Measurements from ENCODE around the gene ACTL6B.

DNA sequence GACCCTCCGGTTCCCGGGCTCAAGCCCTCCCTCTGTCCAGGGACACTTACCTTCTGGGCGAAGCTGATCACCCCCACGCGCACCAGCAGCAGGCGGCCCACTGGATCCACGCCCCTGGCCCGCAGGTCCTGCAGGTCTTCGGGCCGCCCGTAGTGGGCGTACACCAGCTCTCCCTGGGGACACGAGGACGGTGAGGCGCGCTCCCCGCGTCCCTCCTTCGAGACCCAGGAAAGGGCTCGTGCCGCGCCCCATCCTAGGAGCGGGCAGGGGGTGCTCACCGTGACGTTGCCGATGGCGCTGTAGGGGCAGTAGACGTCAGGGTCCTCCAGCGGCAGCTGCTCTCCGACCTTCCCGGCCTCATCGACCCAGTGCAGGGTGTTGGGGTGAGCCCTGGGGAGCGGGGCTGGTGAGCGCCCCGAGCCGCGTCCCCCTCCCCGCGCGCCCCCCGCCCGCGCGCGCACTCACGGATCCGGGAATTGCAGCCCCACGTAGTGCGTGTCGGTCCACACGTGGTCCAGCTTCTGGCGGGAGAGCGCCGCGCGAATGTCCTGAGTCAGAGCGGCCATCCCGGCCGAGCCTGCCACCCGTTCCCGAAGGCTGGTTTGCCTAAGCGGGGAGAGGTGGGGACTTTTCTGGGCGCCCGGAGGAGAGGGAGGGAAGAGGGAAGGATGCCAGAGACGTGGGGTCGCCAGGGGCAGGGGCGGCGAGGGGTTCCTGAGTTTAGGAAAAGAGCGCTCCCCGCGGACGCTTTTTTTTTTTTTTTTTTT, 23.1 kb downstream of the ACTL6B start:
- TF ChIP-seq, protein P1, sequence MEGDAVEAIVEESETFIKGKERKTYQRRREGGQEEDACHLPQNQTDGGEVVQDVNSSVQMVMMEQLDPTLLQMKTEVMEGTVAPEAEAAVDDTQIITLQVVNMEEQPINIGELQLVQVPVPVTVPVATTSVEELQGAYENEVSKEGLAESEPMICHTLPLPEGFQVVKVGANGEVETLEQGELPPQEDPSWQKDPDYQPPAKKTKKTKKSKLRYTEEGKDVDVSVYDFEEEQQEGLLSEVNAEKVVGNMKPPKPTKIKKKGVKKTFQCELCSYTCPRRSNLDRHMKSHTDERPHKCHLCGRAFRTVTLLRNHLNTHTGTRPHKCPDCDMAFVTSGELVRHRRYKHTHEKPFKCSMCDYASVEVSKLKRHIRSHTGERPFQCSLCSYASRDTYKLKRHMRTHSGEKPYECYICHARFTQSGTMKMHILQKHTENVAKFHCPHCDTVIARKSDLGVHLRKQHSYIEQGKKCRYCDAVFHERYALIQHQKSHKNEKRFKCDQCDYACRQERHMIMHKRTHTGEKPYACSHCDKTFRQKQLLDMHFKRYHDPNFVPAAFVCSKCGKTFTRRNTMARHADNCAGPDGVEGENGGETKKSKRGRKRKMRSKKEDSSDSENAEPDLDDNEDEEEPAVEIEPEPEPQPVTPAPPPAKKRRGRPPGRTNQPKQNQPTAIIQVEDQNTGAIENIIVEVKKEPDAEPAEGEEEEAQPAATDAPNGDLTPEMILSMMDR (CRISPR knock-in tag; IDR thresholded peaks at IDR 0.05): no peak
- no peak for TF ChIP-seq ZBTB8A (CRISPR knock-in tag; IDR thresholded peaks at IDR 0.05; ENCODE audit: borderline replicate concordance, low read depth)
- no peak for TF ChIP-seq FOXP1 (IDR thresholded peaks at IDR 0.05)
- no peak for TF ChIP-seq FOXP1 (CRISPR knock-in tag; IDR thresholded peaks at IDR 0.05)
- no peak for TF ChIP-seq SALL1 (CRISPR knock-in tag; IDR thresholded peaks at IDR 0.05)
- TF ChIP-seq, protein P2, sequence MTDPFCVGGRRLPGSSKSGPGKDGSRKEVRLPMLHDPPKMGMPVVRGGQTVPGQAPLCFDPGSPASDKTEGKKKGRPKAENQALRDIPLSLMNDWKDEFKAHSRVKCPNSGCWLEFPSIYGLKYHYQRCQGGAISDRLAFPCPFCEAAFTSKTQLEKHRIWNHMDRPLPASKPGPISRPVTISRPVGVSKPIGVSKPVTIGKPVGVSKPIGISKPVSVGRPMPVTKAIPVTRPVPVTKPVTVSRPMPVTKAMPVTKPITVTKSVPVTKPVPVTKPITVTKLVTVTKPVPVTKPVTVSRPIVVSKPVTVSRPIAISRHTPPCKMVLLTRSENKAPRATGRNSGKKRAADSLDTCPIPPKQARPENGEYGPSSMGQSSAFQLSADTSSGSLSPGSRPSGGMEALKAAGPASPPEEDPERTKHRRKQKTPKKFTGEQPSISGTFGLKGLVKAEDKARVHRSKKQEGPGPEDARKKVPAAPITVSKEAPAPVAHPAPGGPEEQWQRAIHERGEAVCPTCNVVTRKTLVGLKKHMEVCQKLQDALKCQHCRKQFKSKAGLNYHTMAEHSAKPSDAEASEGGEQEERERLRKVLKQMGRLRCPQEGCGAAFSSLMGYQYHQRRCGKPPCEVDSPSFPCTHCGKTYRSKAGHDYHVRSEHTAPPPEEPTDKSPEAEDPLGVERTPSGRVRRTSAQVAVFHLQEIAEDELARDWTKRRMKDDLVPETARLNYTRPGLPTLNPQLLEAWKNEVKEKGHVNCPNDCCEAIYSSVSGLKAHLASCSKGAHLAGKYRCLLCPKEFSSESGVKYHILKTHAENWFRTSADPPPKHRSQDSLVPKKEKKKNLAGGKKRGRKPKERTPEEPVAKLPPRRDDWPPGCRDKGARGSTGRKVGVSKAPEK (CRISPR knock-in tag; IDR thresholded peaks at IDR 0.05; ENCODE audit: borderline replicate concordance): no peak
- no peak for TF ChIP-seq TOPORS (CRISPR knock-in tag; IDR thresholded peaks at IDR 0.05)
- TF ChIP-seq, protein P3, sequence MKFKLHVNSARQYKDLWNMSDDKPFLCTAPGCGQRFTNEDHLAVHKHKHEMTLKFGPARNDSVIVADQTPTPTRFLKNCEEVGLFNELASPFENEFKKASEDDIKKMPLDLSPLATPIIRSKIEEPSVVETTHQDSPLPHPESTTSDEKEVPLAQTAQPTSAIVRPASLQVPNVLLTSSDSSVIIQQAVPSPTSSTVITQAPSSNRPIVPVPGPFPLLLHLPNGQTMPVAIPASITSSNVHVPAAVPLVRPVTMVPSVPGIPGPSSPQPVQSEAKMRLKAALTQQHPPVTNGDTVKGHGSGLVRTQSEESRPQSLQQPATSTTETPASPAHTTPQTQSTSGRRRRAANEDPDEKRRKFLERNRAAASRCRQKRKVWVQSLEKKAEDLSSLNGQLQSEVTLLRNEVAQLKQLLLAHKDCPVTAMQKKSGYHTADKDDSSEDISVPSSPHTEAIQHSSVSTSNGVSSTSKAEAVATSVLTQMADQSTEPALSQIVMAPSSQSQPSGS (CRISPR knock-in tag; IDR thresholded peaks at IDR 0.05): no peak
- TF ChIP-seq, protein P4, sequence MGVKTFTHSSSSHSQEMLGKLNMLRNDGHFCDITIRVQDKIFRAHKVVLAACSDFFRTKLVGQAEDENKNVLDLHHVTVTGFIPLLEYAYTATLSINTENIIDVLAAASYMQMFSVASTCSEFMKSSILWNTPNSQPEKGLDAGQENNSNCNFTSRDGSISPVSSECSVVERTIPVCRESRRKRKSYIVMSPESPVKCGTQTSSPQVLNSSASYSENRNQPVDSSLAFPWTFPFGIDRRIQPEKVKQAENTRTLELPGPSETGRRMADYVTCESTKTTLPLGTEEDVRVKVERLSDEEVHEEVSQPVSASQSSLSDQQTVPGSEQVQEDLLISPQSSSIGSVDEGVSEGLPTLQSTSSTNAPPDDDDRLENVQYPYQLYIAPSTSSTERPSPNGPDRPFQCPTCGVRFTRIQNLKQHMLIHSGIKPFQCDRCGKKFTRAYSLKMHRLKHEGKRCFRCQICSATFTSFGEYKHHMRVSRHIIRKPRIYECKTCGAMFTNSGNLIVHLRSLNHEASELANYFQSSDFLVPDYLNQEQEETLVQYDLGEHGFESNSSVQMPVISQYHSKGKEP (CRISPR knock-in tag; IDR thresholded peaks at IDR 0.05): no peak
- TF ChIP-seq ZNF468 (CRISPR knock-in tag; IDR thresholded peaks at IDR 0.05): no peak
- TF ChIP-seq DNMT3B (CRISPR knock-in tag; conservative IDR thresholded peaks at IDR 0.05): no peak
